ENCODE measurements around the gene ANKH. TPM values are rescaled to one million over a fixed set of nuclear protein-coding genes. Genes with fewer than 3 reads are reported as not detected.
A peak's percentile ranks its signal among the peaks of the same experiment; 100 is the strongest.

The ANKH gene
- total and polyA plus RNA-seq, 12 donors: 4.8 to 45.6 (median 30.9) TPM

DNA sequence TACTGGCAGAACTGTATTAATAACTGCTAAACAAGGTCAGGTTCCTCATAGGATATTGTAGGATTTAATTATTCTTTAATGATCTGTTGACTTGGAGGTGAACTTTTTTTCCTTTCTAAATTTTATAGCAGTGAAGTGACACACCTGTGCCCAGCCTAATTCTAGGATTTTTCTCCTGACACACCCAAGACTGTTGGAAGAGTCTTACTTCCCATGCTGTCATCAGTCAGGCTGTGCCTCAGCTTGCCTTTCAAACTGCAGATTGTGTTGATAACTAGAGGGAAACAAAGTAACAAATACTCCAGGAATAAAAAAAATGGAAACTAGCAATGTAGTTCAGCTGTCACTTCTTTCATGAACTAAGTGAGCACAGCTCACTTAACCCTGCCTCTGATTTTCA, 185.1 kb downstream of the ANKH start:
- no peak overlapping the region for H3K27ac ChIP-seq
- intact Hi-C loops (cut with DNase I): no loop called here

DNA sequence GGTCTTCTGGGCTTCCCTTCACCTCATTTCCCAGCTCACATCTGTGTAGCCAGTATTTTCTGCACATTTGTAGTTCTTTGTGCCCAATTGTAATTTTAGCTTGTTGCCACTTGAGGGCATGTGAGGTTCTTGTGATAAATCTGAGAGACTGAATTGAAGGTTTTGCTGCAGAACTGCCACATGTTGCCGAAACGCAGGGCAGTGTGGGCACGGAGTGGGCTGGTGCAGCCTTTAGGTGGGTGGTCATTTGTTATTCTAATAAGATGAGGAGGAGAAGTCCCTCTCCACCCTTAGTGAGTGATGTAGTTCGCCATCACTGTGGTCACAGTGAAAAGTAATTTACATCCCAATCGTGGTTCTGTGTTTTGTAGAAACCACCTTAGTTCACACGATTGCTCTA, 185.8 kb downstream of the ANKH start:
- Histone ChIP-seq H3K36me3 (replicated peaks in 1 of 2) (peaks cover 0 to 62% of the 10 kb centered on the region in 2 donors), H3K27me3 (no peaks in the 10 kb centered on the region), H3K27ac (no peak overlapping the region), H3K9me3 (replicated peaks in 1 of 3) (no peaks in the 10 kb centered on the region), H3K4me3 (no peak overlapping the region), H3K4me1 (replicated peaks in 1 of 2) (peaks cover 10 to 23% of the 10 kb centered on the region in 2 donors)
- 37 to 43% (median 40%) methylated on average over 6 of the region's 6 CpGs for WGBS, 4 donors
- peak in 3 of 7 donors; percentile 25 to 42 (median 41) for DNase-seq
- intact Hi-C loops (cut with DNase I): no loop called here
- TF ChIP-seq CTCF (IDR thresholded peaks at IDR 0.05) (peak; percentile 54 to 73 (median 68)), POLR2A (IDR thresholded peaks at IDR 0.05) (no peak)

More for the DNA sequence above, 185.1 kb downstream of the ANKH start:
- Histone ChIP-seq H3K36me3 (replicated peaks in 1 of 2) (peaks cover 0 to 55% of the 10 kb centered on the region in 2 donors), H3K27me3 (no peaks in the 10 kb centered on the region), H3K4me1 (replicated peaks in 1 of 2) (peaks cover 10 to 23% of the 10 kb centered on the region in 2 donors), H3K9me3 (replicated peaks in 1 of 3) (no peaks in the 10 kb centered on the region), H3K4me3 (no peak overlapping the region)
- no peak for TF ChIP-seq POLR2A (IDR thresholded peaks at IDR 0.05)
- TF ChIP-seq CTCF (IDR thresholded peaks at IDR 0.05): no peak
- DNase-seq: no peak

DNA sequence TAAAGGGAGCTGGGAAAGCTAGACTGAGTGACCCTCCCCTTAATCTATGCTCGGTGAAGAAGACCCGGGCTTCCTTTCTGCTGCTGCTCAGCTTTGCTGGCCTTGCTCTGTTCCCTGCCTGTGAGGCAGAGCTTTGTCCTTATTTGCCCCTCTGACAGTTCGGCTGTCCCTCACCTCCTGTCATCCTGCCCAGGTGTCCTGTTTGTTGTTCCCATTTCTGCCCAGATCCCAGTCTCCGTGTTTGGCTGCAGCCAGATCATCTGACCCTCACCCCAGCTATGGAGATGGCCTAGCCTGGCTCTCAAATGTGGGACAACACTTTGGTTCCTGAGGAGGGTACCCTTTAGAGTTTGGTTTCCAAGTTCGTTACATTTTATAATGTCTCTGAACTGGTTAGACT, 186.8 kb downstream of the ANKH start:
- Histone ChIP-seq H3K27me3 (no peaks in the 10 kb centered on the region), H3K36me3 (replicated peaks in 1 of 2) (peaks cover 0 to 59% of the 10 kb centered on the region in 2 donors), H3K9me3 (replicated peaks in 1 of 3) (no peaks in the 10 kb centered on the region), H3K27ac (peak overlapping the region in 1 of 5 donors; percentile 20), H3K4me3 (no peak overlapping the region), H3K4me1 (replicated peaks in 1 of 2) (peaks cover 10 to 23% of the 10 kb centered on the region in 2 donors)
- WGBS, 4 donors: 44 to 52% (median 49%) methylated on average over 5 of the region's 5 CpGs
- peak in 1 of 7 donors; percentile 68 for DNase-seq
- TF ChIP-seq CTCF (IDR thresholded peaks at IDR 0.05) (no peak), POLR2A (IDR thresholded peaks at IDR 0.05) (no peak)
- intact Hi-C loops (cut with DNase I): no loop called here

- no peak for DNase-seq
- Histone ChIP-seq H3K36me3 (replicated peaks in 1 of 2) (peaks cover 0 to 52% of the 10 kb centered on the region in 2 donors), H3K9me3 (replicated peaks in 1 of 3) (no peaks in the 10 kb centered on the region), H3K27me3 (no peaks in the 10 kb centered on the region), H3K4me3 (no peak overlapping the region), H3K27ac (peak overlapping the region in 1 of 5 donors; percentile 20), H3K4me1 (replicated peaks in 1 of 2) (peaks cover 10 to 23% of the 10 kb centered on the region in 2 donors)
- intact Hi-C loops (cut with DNase I): no loop called here
- WGBS, 4 donors: 18 to 45% (median 38%) methylated on average over 4 of the region's 4 CpGs
- TF ChIP-seq CTCF (IDR thresholded peaks at IDR 0.05): no peak
- TF ChIP-seq POLR2A (IDR thresholded peaks at IDR 0.05): no peak
Observed at GRCh38 chr5:14683906-14684455, 187.6 kb downstream of the ANKH start.
